ES-I3 (cell line): ENCODE results near the gene ZSCAN10.

Experiments
- H3K36me3 ChIP-seq: 2 replicates; pipeline ENCODE4 v1.6.1; 2013; ENCODE audit warnings: mild to moderate bottlenecking, low read length, control low read depth, moderate library complexity; ENCODE audit not compliant: insufficient read depth
- H3K4me1 ChIP-seq: 2 replicates; pipeline ENCODE4 v1.6.1; 2013; ENCODE audit warnings: mild to moderate bottlenecking, control low read depth, low read length; ENCODE audit not compliant: insufficient read depth
- H3K9ac ChIP-seq: 2 replicates; pipeline ENCODE4 v1.6.1; 2013; ENCODE audit warnings: low read depth, mild to moderate bottlenecking, low read length, moderate library complexity
- H3K9me3 ChIP-seq: 2 replicates; pipeline ENCODE4 v1.6.1; 2013; ENCODE audit warnings: mild to moderate bottlenecking, low read length, moderate library complexity; ENCODE audit not compliant: control insufficient read depth, insufficient read depth

Gene ZSCAN10

DNA sequence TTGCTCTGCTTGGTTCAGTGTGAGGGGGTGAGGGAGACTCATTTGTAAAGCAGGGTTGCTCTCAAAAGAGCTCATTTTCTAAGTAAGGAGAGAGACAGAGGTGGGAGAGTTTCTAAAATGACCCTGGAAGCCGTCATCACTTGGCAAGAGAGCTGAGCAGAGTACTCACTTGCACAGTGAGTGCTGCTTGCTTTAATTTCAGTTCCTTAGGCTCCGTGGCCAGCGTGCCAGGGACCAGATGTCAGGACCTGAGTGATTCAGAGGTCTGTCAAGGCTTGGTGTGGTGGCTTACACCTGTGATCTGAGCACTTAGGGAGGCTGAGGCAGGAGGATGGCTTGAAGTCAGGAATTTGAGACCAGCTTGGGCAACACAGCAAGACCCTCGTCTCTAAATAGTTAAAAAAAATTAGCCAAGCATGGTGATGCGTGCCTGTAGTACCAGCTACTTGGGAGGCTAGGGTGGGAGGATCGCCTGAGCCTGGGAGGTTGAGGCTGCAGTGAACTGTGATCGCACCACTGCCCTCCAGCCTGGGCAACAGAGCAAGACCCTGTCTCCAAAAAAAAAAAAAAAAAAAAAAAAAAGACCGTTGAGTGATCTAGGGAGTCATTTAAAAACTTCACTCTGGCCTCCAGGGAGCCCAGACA is 24.0 kb upstream of the ZSCAN10 start:
- Histone ChIP-seq H3K36me3 (peaks cover 5% of the 10 kb centered on the region; the same call in 1 of the 2 replicates), H3K9ac (no peak overlapping the region), H3K4me1 (peaks cover 5% of the 10 kb centered on the region), H3K9me3 (no peaks in the 10 kb centered on the region)

DNA sequence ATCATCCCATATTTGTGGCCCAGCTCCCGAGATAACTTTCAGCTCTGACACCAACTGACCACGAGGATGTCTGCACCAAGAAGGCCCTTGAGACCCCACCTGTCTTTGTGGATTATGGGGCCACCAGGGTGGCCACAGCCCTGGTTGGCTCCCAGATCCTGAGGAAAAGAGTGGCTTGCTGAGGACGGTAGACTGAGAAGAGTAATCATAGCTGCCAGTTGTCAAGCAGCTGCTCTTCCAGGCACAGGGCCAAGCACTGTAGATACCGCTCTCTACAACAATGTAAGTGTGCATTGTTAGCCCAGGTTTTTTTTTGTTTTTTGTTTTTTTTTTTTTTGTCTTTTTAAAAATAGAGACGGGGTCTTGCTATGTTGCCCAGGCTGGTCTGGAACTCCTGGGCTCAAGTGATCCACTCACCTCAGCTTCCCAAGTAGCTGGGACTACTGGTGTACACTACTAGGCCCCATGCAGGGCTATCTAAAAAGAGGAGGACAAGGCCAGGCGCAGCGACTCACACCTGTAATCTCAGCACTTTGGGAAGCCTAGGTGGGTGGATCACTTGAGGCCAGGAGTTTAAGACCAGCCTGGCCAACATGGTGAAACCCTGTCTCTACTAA is 22.9 kb upstream of the ZSCAN10 start:
- Histone ChIP-seq H3K36me3 (peaks cover 6% of the 10 kb centered on the region; the same call in 1 of the 2 replicates), H3K9ac (no peak overlapping the region), H3K4me1 (no peaks in the 10 kb centered on the region), H3K9me3 (no peaks in the 10 kb centered on the region)

DNA sequence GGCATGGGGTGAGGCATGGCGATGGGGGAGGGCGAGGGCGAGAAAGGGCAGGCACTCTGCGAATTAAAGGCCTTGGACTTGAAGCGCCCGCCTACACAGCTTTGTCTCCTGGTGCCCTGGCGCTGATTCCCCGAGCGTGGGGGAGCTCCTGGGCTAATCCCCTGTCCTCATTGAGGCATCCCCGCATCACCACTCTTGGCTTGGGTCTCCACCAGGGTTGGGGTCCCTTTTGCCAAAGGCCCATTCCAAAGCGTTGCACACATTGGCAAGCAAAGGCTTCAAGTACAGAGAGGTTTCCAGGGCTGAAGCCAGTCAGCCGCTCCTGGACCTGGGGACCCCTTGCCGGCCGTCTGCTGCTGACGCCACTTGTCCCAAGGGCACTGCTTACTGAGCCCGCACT is 21.3 kb upstream of the ZSCAN10 start:
- Histone ChIP-seq H3K36me3 (peaks cover 3% of the 10 kb centered on the region; the same call in 1 of the 2 replicates), H3K9ac (no peak overlapping the region), H3K9me3 (no peaks in the 10 kb centered on the region), H3K4me1 (no peaks in the 10 kb centered on the region)

DNA sequence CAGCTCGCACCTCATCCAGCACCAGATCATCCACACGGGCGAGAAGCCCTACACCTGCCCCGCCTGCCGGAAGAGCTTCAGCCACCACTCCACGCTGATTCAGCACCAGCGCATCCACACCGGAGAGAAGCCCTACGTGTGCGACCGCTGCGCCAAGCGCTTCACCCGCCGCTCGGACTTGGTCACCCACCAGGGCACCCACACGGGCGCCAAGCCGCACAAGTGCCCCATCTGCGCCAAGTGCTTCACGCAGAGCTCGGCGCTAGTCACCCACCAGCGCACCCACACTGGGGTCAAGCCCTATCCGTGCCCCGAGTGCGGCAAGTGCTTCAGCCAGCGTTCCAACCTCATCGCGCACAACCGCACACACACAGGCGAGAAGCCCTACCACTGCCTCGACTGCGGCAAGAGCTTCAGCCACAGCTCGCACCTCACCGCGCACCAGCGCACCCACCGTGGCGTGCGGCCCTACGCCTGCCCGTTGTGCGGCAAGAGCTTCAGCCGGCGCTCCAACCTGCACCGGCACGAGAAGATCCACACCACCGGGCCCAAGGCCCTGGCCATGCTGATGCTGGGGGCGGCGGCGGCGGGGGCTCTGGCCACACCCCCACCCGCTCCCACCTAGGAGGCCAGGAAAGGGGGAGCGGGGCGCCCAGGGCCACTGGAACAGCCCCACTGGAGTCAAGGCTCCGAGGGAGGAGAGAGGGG is 20.8 kb upstream of the ZSCAN10 start:
- H3K4me1 ChIP-seq: no peaks in the 10 kb centered on the region
- H3K36me3 ChIP-seq: peaks cover 3% of the 10 kb centered on the region; the same call in 1 of the 2 replicates
- no peak overlapping the region for H3K9ac ChIP-seq
- no peaks in the 10 kb centered on the region for H3K9me3 ChIP-seq

DNA sequence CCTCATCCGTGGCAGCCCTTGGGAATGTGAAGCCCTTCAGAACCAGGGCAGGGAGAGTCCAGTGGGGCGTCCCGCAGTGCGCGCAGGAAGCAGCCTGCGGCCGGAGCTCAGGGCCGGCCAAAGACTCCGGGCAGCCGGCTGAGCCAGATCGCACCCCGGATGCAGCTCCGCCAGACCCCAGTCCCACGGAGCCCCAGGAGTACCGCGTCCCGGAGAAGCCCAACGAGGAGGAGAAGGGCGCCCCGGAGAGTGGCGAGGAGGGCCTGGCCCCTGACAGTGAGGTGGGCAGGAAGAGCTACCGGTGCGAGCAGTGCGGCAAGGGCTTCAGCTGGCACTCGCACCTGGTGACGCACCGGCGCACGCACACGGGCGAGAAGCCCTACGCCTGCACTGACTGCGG is 20.2 kb upstream of the ZSCAN10 start:
- H3K4me1 ChIP-seq: no peaks in the 10 kb centered on the region
- peaks cover 3% of the 10 kb centered on the region; the same call in 1 of the 2 replicates for H3K36me3 ChIP-seq
- no peaks in the 10 kb centered on the region for H3K9me3 ChIP-seq

DNA sequence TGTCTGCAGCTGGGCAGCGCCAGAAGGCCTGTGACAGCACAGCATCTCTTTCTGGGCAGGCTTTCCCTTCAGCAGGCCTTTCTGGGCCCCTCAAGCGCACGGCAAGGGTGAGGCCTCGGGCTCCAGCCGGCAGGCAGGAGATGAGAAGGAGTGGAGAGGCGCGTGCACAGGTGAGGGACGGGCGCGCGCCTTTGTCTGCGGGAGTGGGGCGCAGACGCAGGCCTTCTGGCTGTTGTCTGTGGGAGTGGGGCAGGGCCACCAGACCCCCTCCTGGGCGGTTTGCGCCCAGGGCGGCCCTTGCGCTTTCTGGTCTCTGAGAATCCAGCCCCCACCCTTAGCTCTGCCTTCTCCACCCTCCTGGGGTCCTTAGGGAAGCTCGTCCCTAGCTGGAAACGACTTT is 19.8 kb upstream of the ZSCAN10 start:
- H3K9ac ChIP-seq: no peak overlapping the region
- no peaks in the 10 kb centered on the region for H3K9me3 ChIP-seq
- peaks cover 3% of the 10 kb centered on the region; the same call in 1 of the 2 replicates for H3K36me3 ChIP-seq
- peaks cover 2% of the 10 kb centered on the region; the same call in 1 of the 2 replicates for H3K4me1 ChIP-seq

More for the DNA sequence above, 20.2 kb upstream of the ZSCAN10 start:
- H3K9ac ChIP-seq: no peak overlapping the region

DNA sequence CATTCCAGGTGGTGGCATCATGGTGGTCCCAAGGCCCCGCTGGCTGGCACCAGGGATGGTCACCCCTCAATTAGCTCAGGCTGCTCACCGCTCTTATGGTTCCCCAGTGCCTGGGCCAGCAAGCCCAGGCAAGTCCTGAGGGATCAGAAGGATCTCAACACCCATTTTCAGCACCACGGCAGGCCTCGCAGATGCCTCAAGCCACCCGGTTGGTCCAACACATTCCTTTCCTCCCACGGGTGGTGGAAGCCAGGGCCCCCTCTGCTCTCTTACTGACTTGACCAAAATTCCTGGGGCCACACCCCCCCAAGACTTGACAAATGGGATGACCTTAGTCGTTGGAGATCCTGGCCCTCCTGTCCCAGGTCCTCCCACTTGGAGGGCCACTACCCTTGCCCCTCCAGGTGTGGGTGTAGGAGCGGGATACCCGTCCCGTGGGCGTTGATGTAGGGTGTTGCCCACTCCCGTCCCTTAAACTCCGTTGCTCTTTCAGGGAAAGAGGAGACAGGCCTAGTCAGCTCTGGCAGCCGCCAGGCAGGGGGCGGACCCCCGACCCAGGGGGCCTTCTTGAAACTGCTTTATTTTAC is 19.2 kb upstream of the ZSCAN10 start:
- no peaks in the 10 kb centered on the region for H3K9me3 ChIP-seq
- H3K36me3 ChIP-seq: peaks cover 3% of the 10 kb centered on the region; the same call in 1 of the 2 replicates
- H3K4me1 ChIP-seq: peaks cover 7% of the 10 kb centered on the region; the same call in 1 of the 2 replicates
- no peak overlapping the region for H3K9ac ChIP-seq

DNA sequence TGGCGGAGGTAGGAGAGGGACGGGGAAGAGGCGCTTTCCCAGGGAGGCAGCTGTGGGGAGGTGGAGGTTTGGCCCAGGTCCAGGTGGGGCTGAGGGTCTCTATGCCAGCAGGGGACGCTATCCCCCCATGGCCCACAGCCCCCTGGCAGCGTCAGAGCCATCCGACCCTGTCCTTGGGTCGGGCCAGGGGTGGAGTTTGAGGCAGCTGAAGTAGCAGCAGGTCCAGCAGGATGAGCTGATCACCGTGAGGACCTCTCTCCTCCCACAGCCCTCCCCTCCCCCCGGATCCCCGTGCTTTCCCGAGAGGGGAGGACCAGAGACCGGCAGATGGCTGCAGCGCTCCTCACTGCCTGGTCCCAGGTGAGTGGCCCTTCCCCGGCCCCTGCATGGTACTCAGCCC is 16.5 kb upstream of the ZSCAN10 start:
- Histone ChIP-seq H3K9ac (no peak overlapping the region), H3K4me1 (peaks cover 8% of the 10 kb centered on the region; the same call in 1 of the 2 replicates), H3K36me3 (peaks cover 3% of the 10 kb centered on the region; the same call in 1 of the 2 replicates), H3K9me3 (no peaks in the 10 kb centered on the region)

DNA sequence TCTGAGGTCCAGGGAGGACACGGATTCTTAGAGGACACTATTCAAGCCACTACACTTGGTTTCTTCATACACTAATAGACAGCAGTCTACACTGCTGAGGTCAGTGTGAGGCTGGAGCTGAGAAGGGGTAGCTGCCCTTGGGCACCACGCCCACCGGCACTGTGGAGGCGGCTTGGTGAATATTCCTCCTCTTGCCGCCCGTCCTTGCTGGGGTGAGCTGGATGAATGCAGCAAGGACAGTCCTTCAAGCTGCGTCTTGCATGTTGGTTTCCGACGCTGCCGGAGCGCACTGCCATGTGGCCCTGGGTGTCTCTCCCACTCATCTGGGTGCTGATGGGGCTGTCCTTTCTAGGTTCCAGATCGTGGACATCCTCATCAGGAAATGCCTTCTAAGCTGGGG is 15.9 kb upstream of the ZSCAN10 start:
- no peaks in the 10 kb centered on the region for H3K9me3 ChIP-seq
- H3K4me1 ChIP-seq: peaks cover 8% of the 10 kb centered on the region; the same call in 1 of the 2 replicates
- H3K9ac ChIP-seq: no peak overlapping the region
- peaks cover 3% of the 10 kb centered on the region; the same call in 1 of the 2 replicates for H3K36me3 ChIP-seq

DNA sequence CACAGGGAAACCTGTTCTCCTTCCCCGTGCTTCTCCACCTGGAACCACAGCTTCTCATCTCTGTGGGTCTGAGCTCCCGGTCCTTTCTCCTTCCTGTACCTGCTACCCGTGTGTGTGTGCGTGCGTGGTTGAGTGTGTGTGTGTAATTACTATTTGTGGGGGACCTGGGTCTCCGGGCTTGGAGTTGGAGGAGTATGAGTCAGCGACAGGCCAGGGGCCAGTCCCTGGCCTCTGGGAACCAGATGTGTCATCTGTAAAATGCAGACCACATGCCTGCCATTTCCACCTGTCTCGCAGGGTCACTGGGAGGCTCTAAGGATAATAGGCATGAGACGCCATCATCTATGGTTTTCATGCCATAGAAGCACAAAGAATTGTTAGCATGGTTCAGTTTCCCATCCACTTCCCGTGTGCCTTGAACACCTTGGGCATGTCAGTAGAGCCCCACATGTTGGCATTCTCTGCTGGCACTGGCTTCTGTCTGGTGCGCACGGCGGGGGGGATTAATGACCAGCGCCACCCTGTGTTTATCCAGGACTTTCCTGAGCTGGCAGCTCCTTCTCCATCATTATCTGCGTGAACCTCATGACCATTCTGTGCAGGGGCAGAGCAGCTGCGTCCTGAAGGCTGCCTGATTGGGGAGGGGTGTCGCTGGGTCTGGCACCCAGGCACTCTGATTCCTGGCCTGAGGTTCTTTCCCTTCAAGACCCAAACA is 14.8 kb upstream of the ZSCAN10 start:
- Histone ChIP-seq H3K36me3 (peaks cover 3% of the 10 kb centered on the region; the same call in 1 of the 2 replicates), H3K4me1 (peaks cover 8% of the 10 kb centered on the region; the same call in 1 of the 2 replicates), H3K9ac (peak overlapping the region; percentile 82; the same call in 1 of the 2 replicates), H3K9me3 (no peaks in the 10 kb centered on the region)

DNA sequence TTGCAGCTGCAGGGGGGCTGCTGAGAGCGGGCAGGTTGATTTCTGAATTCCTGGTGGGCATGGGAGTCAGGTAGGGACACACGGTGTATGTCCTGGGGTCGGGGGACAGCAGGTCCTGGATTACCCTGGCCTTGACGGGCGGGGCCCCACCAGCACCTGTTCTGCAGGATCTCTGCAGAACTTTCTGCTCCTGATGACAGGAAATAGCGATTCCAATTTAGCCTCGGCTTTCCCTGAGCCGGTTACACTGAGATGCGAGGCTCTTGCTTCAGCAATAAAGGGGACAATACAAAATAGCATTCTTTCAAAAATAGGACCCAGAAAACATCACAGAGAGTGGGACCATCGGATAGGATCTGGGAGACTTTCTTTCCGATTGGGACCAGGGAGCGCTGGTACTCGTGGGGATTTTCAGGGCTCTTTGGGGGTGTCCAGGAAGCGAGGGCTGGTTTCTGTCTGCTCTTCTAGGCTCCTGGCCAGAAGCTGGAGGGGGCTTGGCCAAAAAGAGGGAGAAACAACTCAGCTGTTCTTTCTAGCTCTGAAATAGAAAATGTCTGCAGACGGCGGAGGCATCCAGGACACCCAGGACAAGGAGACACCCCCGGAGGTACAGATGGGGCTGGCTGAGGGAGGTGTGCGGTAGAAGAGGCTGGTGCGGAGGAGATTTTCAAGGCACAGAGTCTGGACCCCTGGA is 13.9 kb upstream of the ZSCAN10 start:
- H3K9ac ChIP-seq: peak overlapping the region; percentile 82
- peaks cover 8% of the 10 kb centered on the region; the same call in 1 of the 2 replicates for H3K4me1 ChIP-seq
- H3K36me3 ChIP-seq: peaks cover under 1% of the 10 kb centered on the region; the same call in 1 of the 2 replicates
- H3K9me3 ChIP-seq: no peaks in the 10 kb centered on the region

DNA sequence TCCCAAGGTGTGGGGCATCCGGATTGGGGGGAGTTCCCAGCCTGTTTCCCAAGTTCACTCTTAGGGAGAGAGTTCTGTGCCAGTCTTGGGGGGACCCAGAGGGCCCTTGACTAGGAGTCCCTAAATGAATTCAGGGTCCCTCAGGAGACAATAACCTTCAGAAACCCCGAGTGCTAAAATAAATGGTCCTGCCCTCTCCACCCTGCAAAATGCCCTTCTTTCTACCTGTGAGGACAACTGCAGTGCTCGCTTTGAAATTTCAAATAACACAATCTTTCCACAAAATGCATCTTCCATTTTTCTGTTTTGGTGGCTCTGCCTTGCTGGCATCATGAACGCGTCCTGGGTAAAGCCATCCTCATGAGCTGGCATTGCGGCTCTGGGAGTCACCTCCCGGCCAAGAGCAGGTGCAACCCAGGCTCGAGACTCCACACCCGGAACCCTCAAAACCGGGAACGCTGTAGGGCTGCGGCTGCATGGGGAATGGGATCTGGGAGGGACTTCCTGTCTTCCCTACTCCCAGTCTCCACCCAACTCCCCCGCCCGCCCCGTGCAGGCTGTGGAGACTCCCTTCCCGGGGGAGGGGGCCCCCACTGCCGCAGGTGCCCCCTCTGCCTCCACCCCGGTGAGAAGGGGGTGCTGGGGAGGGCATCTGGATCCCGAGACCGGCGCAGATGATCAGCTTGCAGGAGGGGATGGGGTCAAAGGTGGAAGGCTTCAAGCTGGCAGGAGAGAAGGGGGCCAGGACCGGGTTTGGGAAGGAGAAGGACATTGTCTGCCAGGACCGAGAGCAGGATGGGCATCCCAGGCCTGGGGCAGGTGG is 13.2 kb upstream of the ZSCAN10 start, which contains the start of gene ZNF205:
ZNF205 (plus strand) TSS at position 529 of the 823 bp plus-strand sequence. CDS start 845 bp downstream, outside the sequence.
- Histone ChIP-seq H3K9me3 (no peaks in the 10 kb centered on the region), H3K9ac (peak within 1 kb of the TSS; percentile 82), H3K4me1 (peaks cover 8% of the 10 kb centered on the region; the same call in 1 of the 2 replicates), H3K36me3 (no peaks in the 10 kb centered on the region; the same call in 1 of the 2 replicates)
